Testis (tissue), 2 donors: Measurements from ENCODE around the gene ARAP2.

ENCODE experiments used
- POLR2A ChIP-seq: fragments of 450-650 bp; IDR thresholded peaks from one replicate; pipeline ENCODE4 v1.6.1; 2017; ENCODE audit warnings: antibody characterized with exemption, mild to moderate bottlenecking, moderate library complexity
- TF ChIP-seq, protein P1 (sequence below), 3 experiments: fragments of 450-650 bp in 2 of 3; fragments of 200-600 bp in 1 of 3; sonication (generic) in 1 of 3; IDR thresholded peaks; one replicate each; pipeline ENCODE4 v1.5.1; 2016 to 2019; ENCODE audit warnings: antibody characterized with exemption in 3 of 3, mild to moderate bottlenecking in 2 of 3, moderate library complexity in 1 of 3

DNA sequence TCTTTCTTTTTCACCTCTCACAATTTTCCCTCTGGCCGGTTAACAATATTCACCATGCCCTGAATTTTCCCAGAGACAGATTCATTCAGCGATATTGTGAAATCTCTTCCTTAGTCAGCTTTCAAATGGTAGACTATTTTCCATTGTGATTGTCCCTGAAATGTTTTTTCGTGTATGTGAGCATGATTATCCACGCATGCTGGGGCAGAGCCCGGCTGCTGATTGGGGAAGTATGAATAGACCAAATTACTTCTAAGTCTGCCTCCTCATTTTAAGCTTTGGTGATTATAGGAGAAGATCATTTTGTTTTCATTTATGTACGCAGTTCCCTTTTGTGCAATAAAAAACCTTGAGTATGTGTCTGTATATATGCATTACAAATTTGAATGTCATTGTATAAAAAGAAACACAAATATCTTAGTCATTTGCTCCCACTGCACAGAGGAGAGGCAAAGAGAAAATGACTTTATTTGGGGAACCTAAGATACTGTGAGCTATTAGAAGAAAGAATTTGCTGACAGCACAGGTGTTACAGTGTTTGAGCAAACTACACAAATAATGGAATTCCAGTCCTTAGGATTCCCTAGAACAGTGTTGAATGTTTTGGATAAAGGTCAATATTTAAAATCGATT, 48.4 kb upstream of the ARAP2 start:
- TF ChIP-seq, protein P1, sequence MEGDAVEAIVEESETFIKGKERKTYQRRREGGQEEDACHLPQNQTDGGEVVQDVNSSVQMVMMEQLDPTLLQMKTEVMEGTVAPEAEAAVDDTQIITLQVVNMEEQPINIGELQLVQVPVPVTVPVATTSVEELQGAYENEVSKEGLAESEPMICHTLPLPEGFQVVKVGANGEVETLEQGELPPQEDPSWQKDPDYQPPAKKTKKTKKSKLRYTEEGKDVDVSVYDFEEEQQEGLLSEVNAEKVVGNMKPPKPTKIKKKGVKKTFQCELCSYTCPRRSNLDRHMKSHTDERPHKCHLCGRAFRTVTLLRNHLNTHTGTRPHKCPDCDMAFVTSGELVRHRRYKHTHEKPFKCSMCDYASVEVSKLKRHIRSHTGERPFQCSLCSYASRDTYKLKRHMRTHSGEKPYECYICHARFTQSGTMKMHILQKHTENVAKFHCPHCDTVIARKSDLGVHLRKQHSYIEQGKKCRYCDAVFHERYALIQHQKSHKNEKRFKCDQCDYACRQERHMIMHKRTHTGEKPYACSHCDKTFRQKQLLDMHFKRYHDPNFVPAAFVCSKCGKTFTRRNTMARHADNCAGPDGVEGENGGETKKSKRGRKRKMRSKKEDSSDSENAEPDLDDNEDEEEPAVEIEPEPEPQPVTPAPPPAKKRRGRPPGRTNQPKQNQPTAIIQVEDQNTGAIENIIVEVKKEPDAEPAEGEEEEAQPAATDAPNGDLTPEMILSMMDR (IDR thresholded peaks at IDR 0.05): no peak
- TF ChIP-seq POLR2A: no peak
